ENCODE measurements around the gene LRRC4B. TPM values are rescaled to one million over a fixed set of nuclear protein-coding genes. Genes with fewer than 3 reads are reported as not detected.

The LRRC4B gene
- total RNA-seq, 1 donor from 2014 or later = 1.0 TPM

DNA sequence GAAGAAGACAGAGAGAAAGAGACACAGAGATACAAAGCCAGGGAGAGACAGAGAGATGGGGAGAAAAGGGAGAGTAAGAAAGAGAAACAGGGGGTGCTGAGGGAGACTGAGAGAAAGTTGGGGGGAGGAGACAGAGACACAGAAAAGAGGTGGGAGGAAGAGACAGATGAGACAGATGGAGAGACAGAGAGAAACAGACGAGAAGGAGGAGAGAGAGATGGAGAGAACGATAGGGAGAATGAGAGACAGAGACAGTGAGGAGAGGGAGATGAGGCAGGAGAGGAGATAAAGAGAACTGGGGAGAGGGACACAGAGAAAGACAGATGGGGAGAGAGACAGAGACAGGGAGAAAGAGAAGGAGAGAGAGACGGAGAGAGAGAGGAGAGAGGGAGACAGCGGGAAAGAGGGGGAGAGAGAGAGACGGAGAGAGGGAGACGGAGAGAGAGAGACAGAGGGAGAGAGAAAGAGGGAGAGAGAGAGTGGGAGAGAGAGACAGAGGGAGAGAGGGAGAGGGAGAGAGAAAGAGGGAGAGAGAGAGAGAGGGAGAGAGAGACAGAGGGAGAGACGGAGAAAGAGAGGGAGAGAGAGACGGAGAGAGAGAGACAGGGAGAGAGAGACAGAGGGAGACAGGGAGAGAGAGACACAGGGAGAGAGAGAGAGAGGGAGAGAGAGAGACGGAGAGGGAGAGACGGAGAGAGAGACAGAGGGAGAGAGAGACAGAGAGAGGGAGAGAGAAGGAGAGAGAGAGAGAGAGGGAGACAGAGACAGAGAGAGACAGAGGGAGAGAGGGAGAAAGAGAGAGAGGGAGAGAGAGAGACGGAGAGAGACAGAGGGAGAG, 69.8 kb downstream of the LRRC4B start:
- no peaks in the 10 kb centered on the region for H3K9me3 Mint-ChIP-seq (ENCODE audit: low read depth)
- H3K27me3 Mint-ChIP-seq = peaks cover 24% of the 10 kb centered on the region
- no peaks in the 10 kb centered on the region for H3K36me3 Mint-ChIP-seq (ENCODE audit: insufficient read depth)
- TF ChIP-seq, protein P1, sequence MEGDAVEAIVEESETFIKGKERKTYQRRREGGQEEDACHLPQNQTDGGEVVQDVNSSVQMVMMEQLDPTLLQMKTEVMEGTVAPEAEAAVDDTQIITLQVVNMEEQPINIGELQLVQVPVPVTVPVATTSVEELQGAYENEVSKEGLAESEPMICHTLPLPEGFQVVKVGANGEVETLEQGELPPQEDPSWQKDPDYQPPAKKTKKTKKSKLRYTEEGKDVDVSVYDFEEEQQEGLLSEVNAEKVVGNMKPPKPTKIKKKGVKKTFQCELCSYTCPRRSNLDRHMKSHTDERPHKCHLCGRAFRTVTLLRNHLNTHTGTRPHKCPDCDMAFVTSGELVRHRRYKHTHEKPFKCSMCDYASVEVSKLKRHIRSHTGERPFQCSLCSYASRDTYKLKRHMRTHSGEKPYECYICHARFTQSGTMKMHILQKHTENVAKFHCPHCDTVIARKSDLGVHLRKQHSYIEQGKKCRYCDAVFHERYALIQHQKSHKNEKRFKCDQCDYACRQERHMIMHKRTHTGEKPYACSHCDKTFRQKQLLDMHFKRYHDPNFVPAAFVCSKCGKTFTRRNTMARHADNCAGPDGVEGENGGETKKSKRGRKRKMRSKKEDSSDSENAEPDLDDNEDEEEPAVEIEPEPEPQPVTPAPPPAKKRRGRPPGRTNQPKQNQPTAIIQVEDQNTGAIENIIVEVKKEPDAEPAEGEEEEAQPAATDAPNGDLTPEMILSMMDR (IDR thresholded peaks at IDR 0.05; ENCODE audit: unreplicated experiment) = no peak
- H3K4me1 Mint-ChIP-seq (ENCODE audit: low read depth) = peaks cover 3% of the 10 kb centered on the region
- no peak for DNase-seq (ENCODE audit: low spot score, unreplicated experiment)
- H3K4me3 Mint-ChIP-seq (ENCODE audit: low read depth) = no peak overlapping the region
- H3K27ac Mint-ChIP-seq = no peak overlapping the region

DNA sequence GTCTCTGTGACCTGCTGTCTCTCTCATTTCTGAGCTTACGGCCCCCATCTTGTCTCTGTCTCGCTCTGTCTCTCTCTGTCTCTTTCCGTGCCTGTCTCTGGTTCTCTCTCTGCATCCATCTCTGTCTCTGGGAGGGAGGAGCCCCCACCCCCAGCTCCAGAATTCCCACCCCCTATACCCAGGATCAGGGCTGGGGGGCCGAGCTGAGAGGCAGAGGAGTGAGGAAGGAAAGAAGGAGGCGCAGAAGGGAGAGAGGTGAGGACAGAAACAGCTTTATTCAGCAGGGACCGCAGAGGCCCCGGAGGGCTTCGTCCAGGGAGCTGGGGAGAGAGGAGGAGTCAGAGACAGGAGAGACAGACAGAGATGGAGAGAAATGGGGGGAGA, 71.2 kb downstream of the LRRC4B start:
- H3K4me3 Mint-ChIP-seq (ENCODE audit: low read depth) = no peak overlapping the region
- H3K36me3 Mint-ChIP-seq (ENCODE audit: insufficient read depth) = no peaks in the 10 kb centered on the region
- H3K4me1 Mint-ChIP-seq (ENCODE audit: low read depth) = peaks cover 5% of the 10 kb centered on the region
- peaks cover 33% of the 10 kb centered on the region for H3K27me3 Mint-ChIP-seq
- DNase-seq (ENCODE audit: low spot score, unreplicated experiment) = no peak
- TF ChIP-seq, protein P1 (IDR thresholded peaks at IDR 0.05; ENCODE audit: unreplicated experiment) = no peak
- peak overlapping the region; percentile 35 for H3K27ac Mint-ChIP-seq
- no peaks in the 10 kb centered on the region for H3K9me3 Mint-ChIP-seq (ENCODE audit: low read depth)

DNA sequence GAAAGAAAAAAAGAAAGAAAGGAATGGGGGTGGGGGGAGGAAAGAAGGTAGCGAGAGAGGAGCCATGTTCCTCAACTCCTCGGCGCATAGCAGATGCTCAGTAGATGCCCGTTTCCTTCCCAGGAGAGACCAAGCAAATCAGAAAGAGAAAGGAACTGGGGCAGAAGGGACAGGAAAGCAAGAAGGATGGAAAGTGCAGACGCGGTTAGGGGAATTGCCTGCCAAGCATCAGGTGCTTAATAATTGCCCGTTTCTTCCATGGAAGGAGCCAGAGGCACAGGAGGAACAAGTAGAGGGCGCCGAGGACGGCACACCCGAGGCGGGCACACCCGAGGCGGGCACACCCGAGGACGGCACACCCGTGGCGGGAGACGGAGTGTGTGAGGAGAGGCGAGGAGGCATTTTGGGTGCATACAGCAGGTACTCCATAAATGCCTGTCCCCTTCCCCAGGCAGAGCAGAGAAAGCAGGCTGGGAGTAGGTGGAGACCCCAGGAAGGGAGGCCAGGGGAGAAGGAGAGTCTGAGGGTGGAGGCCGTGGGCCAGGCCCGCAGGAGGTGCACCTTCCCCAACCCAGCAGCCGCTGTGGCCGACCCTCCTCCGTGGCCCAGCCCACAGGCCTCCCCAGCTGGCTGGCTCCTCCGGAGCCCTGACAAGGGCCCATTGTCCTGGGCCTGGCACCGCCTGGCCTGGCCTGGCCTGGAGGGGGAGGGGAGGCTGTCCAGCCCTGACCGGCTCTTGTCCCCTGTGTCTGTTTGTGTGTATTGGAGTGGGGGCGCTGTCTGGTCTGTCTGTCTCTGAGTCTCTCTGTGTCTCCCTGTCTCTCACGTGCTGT, 71.8 kb downstream of the LRRC4B start:
- TF ChIP-seq, protein P1 (IDR thresholded peaks at IDR 0.05; ENCODE audit: unreplicated experiment) = no peak
- H3K27me3 Mint-ChIP-seq = peaks cover 39% of the 10 kb centered on the region
- H3K27ac Mint-ChIP-seq = peak overlapping the region; percentile 35
- peaks cover 9% of the 10 kb centered on the region for H3K4me1 Mint-ChIP-seq (ENCODE audit: low read depth)
- H3K9me3 Mint-ChIP-seq (ENCODE audit: low read depth) = no peaks in the 10 kb centered on the region
- H3K36me3 Mint-ChIP-seq (ENCODE audit: insufficient read depth) = no peaks in the 10 kb centered on the region
- H3K4me3 Mint-ChIP-seq (ENCODE audit: low read depth) = no peak overlapping the region
- DNase-seq (ENCODE audit: low spot score, unreplicated experiment) = no peak

DNA sequence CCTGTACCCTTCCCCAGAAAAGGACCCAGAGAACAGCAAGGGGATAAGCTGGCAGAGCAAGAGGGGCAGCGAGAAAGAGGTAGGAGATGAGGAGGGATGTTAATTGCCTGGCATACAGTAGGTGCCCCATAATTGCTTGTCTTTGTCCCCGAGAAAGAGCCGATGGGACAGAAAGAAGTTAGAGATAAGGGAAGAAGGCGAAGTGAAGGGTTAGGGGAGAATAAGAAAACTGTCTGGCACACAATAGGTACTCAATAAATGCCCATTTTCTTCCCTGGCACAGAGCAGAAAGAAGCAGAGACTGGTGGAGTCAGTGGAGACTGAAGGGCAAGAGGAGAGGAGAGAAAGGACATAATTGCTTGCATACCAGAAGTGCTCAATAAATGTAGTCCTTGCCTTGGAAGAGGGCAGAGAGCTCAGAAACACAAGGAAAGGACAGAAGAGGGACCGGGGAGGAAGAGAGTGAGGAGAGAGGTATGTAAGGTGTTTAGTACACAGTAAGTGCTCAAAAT, 73.2 kb downstream of the LRRC4B start:
- Mint-ChIP-seq H3K27ac (peak overlapping the region; percentile 40), H3K9me3 (ENCODE audit: low read depth) (no peaks in the 10 kb centered on the region), H3K4me1 (ENCODE audit: low read depth) (peaks cover 9% of the 10 kb centered on the region), H3K27me3 (peaks cover 48% of the 10 kb centered on the region), H3K4me3 (ENCODE audit: low read depth) (no peak overlapping the region), H3K36me3 (ENCODE audit: insufficient read depth) (peaks cover 2% of the 10 kb centered on the region)
- TF ChIP-seq, protein P1 (IDR thresholded peaks at IDR 0.05; ENCODE audit: unreplicated experiment) = no peak
- no peak for DNase-seq (ENCODE audit: low spot score, unreplicated experiment)

Data from progenitor cell of endocrine pancreas (in vitro differentiated cells).